ENCODE measurements around the gene PIK3CB.
A peak's percentile ranks its signal among the peaks of the same experiment; 100 is the strongest.
"Not testable (repeated sequence)": the region's sequence is repeated elsewhere in the genome, so short reads cannot be mapped to it uniquely, and the experiment has no call there.

The PIK3CB gene

DNA sequence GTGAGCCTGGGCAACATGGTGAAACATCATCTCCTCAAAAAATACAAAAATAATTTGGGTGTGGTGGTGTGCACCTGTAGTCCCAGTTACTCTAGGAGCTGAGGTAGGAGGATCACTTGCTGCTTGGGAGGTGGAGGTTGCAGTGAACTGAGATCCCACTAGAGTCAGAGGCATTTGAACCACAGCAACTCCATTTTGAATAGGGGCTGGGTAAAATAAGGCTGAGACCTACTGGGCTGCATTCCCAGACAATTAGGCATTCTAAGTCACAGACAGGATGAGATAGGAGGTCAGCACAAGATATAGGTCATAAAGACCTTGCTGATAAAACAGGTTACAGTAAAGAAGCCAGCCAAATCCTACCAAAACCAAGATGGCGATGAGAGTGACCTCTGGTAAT lies 12.1 kb upstream of the PIK3CB start:
- DNase-seq (ENCODE audit: low read depth), result not testable (repeated sequence)

DNA sequence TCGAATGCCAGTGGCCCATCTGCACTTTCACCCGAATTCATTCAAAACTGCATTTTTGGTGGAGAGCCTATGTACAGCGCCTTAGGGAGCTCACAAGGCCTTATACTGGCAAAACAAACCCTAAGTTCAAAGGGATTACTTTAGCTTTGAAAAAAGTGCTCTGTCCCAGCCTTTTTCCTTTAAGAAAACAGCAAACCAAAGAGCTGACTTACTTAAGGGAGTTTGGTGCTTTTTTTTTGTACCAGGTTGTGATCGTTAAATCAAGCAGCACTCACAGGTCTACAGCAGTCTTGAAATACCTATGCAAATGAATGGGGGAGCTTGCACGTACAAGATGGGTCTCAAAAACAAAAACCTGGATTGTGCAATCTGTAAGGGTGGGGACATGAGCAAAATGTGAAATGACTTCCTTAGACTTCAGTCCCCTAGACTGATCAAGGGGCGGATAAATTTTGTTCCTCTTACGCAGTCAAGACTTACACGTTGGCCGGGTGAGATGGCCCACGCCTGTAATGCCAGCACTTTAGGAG lies 11.6 kb upstream of the PIK3CB start:
- no peak for DNase-seq (ENCODE audit: low read depth)

DNA sequence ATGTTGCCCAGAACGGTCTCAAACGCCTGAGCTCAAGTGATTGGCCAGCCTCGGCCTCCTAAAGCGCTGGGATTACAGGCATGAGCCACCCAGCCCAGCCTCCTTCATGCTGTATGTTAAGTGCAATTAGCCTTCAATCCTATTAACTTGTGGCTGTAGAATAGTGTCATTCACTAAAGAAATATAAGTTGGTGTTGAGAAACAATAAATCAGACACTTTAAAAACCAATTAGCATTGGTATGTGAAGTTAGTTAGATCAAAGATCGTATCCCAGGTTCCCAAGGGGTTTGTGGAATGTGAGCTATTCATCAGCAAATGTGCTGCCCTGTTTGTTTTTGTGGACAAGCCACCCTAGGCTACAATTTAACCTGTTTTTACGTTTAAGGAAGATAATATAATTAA lies 11.0 kb upstream of the PIK3CB start:
- no peak for DNase-seq (ENCODE audit: low read depth)

DNA sequence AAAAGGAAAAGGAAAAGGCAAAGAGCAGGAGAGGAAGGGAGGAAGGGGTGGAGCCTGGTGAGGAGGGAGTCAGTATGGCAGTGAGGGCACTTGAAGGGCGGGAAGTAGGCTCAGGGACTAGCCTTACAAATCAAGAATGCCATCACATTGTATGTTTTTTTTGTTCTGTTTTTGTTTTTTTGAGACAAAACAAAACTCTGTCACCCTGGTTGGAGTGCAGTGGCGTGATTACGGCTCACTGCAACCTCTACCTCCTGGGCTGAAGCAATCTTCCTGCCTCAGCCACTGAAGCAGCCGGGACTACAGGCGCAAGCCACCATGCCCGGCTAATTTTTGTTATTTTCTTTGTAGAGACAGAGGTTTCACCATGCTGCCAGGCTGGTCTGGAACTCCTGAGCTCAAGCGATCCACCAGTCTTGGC lies 10.5 kb upstream of the PIK3CB start:
- no peak for DNase-seq (ENCODE audit: low read depth)

DNA sequence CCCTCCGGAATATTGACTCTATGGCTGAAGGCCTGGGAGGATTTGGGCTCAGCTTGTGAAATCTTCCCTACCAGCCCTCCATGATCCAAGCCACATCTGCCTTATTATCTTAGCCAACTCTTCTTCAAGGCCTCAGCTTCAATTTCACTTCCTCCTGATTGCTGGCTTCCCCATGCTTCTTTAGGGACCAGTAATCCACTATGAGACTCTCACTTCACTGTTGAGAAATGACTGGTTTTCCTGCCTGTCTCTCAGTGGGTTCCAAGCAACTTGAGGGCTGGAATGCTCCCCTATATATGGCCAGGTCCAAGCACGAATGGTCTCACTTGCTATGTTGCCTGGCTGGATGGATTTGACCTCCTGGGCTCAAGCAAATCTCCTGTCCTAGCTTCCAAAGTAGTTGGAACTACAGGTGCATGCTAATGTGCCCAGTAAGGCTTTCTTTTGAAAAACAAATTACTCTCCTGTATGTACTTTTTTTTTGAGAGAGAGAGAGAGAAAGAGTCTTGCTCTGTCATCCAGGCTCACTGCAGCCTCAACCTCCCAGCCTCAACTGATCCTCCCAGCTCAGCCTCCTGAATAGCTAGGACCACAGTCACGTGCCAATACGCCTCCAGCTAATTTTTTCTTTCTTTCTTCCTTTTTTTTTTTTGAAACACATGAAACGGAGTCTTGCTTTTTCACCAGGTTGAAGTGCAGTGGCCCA lies 7.9 kb upstream of the PIK3CB start:
- DNase-seq (ENCODE audit: low read depth), result no peak

DNA sequence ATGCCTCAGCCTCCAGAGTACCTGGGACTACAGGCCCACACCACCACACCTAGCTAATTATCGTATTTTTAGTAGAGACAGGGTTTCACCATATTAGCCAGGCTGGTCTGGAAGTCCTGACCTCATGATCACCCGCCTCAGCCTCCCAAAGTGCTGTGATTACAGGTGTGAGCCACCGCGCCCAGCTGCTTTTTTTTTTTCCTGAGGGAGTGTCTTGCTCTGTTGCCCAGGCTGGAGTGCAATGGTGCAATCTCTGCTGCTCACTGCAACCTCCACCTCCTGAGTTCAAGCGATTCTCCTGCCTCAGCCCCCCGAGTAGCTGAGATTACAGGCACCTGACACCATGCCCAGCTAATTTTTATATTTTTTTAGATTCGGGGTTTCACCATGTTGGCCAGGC lies 3.7 kb upstream of the PIK3CB start:
- not testable (repeated sequence) for DNase-seq (ENCODE audit: low read depth)

DNA sequence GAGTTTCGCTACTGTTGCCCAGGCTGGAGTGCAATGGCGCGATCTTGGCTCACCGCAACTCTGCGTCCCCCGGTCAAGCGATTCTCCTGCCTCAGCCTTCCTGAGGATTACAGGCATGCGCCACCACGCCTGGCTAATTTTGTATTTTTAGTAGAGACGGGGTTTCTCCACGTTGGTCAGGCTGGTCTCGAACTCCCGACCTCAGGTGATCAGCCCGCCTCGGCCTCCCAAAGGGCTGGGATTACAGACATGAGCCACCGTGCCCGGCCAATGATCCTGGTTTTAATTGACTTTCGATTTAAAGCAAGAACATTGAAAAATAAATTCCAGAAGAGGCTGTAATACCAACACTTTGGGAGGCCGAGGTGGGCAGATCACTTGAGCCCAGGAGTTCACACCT lies 1.1 kb upstream of the PIK3CB start:
- DNase-seq (ENCODE audit: low read depth), result not testable (repeated sequence)

DNA sequence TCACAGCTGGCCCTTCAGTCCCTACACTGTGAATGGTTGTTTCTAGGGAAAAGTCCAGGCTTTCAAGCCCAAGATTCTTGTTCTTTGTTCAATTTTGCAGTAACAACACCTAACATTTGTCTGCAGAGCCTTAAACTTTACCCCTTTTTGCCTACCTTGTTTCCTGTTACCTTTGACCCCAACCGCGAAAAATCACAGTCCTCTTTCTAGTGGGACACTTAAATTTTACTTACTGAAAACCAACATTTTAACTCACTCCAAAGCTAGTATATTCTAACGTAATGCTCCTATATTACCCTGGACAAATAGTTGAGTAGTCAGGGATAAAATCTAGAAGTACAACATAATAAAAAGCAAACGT lies 649 bp upstream of the PIK3CB start:
- no peak for DNase-seq (ENCODE audit: low read depth)

DNA sequence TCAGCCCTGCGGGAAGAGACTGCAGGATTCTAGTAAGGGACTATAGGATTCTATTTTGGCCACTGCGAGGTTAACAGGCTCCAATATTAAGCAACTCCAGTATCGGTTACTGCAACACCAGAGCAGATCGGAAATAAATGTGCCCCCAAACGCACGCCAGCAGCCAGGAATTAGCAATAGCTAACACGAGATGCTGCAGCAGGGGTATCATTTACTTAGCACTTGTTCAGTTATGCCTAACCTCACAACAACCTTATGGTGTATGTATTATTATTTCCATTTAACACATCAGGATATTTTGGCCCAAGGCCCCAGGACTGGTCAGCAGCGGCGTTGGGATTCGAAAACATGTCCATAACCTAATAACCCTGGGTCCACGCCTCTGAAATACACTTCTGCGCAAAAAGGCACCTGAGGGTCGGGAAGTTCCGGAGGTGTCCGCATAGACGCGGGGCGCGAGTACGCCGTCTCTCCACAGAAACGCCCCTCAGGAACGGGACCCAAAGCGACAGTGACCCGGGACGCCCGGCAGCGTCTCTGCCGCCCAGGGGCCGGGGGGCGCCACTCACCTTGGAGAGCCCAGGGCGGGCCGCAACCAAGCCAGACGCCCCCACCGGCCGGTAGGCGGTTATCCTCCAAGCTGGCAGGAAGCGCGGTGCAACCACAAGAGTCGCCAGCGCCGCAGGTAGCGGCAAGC lies 681 bp downstream of the PIK3CB start:
- DNase-seq (ENCODE audit: low read depth), result peak; percentile 33

DNA sequence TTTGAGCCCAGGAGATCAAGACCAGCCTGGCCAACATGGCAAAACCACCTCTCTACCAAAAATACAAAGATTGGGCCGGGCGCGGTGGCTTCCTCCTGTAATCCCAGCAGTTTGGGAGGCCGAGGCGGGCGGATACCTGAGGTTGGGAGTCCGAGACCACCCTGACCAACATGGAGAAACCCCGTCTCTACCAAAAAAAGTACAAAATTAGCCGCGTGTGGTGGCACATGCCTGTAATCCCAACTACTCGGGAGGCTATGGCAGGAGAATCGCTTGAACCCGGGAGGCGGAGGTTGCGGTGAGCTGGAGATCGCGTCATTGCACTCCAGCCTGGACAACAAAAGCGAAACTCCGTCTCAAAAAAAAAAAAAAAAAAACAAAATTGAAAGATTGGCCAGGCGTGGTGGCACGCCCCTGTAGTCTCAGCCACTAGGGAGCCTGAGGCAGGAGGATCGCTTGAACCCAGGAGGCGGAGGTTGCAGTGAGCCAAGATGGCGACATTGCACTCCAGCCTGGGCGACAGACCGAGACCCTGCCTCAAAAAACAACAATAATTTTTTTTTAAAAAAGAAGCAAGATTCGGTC lies 2.2 kb downstream of the PIK3CB start:
- not testable (repeated sequence) for DNase-seq (ENCODE audit: low read depth)

DNA sequence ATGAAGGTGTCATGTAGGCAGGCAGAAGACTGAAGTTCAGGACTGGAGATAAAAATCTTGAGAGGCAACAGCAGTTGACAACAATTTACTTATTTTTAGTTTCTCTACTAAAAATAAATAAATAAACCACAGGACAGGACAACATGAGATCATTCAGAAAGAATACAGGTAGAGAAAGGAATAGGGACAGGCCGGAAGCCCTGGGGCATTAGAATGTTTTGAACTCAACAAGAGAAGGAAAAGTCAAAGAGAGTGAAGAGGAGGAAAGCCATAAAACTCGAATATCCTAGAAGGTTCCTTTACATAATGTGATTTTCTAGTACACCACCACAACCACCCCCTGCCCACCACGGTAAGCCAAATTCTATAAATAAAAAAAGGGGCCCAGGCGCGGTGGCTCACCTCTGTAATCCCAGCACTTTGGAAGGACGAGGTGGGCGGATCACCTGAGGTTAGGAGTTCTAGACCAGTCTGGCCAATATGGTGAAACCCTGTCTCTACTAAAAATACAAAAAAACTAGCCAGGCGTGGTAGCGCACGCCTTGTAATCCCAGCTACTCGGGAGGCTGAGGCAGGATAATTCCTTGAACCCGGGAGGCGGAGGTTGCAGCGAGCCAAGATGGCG lies 4.7 kb downstream of the PIK3CB start:
- DNase-seq (ENCODE audit: low read depth), result no peak

DNA sequence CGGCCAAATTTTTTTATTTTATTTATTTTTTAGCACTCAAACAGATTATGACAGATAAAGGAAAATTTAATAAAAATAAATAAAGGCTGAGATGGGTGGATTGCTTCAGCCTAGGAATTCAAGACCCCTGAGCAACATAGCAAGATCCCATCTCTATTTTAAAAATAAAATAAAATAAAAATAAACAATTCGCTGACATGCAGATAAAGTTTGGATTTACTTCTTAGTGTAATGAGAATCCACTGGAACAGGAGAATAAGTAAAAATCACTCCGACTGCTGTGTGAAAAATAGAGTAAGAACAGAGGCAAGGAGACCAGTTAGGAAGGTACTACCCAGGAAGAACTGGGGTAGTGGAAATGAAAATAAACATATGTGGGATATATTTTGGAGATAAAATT lies 5.6 kb downstream of the PIK3CB start:
- no peak for DNase-seq (ENCODE audit: low read depth)

DNA sequence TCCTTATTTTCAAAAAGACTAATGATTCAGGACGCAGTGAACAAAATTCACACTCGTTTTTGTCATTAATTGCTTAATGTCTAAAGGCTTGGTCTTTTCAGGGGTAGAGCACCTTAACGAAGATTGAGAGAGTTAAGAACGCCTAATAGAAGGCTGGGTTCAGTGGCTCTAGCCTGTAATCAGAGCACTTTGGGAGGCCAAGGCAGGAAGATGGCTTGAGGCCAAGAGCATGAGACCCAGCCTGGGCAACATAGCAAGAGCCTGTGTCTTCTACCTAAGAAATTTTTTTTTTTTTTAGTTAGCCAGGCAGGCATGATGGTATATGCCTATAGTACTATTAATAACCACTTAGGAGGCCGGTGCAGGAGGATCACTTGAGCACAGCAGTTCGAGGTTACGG lies 7.5 kb downstream of the PIK3CB start:
- no peak for DNase-seq (ENCODE audit: low read depth)

DNA sequence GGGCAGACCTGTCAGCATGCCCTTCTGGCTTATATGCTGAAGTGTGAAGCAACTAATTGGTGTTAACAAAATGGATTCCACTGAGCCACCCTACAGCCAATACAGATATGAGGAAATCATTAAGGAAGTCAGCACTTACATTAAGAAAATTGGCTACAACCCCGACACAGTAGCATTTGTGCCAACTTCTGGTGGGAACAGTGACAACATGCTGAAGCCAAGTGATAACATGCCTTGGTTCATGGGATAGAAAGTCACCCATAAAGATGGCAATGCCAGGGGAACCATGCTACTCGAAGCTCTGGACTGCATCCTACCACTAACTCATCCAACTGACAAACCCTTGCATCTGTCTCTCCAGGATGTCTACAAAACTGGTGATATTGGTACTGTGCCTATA lies 9.4 kb downstream of the PIK3CB start:
- DNase-seq (ENCODE audit: low read depth), result no peak

DNA sequence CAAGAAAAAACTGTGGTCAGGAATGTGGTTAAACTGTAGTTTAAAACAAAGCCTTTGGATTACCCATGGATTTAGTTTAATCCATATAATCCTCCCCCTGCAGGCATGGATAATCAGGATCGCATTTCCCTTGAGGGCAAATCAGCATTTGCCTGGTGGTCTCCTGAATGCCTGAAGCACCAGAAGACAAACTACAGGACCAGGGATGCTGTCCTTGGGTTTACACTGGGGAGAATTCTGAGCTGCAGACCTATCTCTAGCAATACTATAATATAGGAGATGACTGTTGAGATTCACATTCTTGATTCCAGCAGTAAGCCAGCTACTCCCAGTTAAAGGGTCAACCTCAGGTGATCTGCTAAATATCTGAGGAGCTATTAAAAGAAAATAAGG lies 10.6 kb downstream of the PIK3CB start:
- DNase-seq (ENCODE audit: low read depth), result no peak

DNA sequence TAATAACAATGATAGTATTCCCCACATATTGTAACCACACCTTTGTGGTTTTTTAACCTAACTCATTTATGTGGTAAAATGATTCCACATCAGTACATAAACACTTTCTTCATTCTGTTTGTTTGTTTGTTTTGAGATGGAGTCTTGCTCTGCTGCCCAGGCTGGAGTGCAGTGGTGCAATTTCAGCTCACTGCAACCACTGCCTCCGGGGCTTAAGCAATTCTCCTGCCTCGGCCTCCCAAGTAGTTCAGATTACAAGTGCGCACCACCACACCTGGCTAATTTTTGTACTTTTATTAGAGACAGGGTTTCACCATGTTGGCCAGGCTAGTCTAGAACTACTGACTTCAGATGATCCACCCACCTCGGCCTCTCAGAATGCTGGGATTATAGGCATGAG lies 14.3 kb downstream of the PIK3CB start:
- DNase-seq (ENCODE audit: low read depth), result not testable (repeated sequence)

DNA sequence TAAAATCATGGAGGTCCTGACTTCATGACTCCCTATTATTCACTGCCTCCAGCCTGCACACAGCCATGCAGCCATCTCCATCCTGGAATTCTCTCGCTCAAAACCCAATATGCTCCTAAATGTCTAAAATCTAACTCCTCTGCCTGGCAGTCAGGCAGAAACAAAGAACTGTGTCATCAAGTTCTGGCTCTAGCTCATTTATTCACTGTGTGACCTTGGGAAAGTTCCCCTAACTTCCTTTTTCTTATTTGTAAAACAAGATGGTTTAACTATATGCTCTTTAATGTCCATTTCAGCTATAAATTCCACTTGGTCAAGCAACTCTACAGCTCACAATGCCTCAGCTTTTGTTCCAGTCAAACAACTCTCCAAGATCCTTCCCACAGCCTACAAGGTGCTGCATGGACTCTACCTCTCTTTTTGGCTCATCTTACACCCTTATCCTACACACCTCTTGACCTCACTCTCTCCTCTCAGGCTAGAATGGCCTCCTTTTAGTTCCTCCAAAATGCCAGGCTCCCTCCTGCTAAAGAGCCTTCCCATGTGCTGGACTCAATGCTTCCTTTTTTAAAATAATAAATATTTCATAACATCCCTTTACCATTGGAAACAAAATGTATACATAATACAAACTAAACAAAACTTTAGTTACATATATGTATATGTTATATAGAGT lies 16.4 kb downstream of the PIK3CB start:
- DNase-seq (ENCODE audit: low read depth), result peak; percentile 22

DNA sequence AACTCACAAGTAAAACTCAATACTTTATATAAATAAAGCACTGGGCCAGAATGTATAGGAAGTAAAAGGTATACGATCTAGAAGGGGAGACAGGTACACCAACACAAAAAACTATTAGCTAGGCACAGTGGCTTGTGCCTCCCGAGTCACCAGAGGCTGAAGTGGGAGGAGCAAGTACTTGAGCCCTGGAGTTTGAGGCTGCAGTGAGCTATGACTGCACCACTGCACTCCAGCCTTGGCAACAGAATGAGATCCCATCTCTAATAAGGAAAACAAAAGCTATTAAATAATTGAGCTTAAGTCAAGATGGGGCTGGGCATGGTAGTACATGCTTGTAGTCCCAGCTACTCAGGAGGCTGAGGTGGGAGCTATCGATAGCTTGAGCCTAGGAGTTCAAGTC lies 17.0 kb downstream of the PIK3CB start:
- peak; percentile 16 for DNase-seq (ENCODE audit: low read depth)

DNA sequence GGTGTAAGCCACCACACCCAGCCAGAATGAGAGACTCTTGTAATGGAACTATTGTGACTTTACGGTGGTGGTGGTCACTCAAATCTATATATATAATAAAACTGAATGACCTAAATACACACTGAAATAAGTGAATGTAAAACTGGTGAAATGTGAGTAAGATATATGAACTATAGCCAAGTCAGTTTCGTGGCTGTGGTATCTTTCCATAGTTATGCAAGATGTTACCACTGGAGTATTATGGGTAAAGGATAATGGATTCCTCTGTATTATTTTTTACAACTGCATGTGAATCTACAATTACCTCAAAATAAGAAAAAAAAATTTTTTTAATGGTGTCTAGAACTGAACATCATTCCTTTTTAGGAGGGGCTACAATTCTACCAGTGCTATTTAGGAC lies 21.9 kb downstream of the PIK3CB start:
- DNase-seq (ENCODE audit: low read depth), result peak; percentile 80

DNA sequence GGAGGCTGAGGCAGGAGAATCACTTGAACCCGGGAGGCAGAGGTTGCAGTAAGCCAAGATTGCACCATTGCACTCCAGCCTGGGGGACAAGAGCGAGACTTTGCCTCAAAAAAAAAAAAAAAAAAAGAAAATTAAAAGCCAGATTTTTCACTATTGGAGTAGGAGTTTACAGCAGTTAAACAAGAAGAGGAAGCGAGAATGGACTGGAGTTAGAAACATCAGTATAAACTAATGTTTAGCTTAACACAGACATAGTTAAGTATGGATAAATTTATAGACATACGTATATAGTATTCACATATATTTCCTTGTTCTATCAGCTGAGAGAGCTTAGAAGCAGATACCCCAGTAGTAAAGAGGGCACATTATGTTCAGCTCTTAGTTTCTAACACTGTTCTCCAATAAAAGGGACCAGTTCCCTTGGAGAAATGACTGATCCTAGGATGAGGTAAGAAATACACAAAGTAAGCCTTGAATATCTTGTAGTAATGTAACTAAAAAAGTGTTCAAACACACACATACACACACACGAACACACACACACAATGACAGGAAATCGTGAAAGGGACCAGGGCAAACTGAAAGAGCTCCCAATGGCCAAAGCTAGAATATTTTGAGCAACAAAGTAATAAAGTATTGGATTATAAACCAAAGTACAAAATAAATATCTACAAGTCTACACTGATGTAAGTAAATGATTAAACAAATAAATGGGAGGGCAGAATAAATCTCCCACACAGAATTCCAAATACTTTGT lies 25.1 kb downstream of the PIK3CB start:
- no peak for DNase-seq (ENCODE audit: low read depth)

DNA sequence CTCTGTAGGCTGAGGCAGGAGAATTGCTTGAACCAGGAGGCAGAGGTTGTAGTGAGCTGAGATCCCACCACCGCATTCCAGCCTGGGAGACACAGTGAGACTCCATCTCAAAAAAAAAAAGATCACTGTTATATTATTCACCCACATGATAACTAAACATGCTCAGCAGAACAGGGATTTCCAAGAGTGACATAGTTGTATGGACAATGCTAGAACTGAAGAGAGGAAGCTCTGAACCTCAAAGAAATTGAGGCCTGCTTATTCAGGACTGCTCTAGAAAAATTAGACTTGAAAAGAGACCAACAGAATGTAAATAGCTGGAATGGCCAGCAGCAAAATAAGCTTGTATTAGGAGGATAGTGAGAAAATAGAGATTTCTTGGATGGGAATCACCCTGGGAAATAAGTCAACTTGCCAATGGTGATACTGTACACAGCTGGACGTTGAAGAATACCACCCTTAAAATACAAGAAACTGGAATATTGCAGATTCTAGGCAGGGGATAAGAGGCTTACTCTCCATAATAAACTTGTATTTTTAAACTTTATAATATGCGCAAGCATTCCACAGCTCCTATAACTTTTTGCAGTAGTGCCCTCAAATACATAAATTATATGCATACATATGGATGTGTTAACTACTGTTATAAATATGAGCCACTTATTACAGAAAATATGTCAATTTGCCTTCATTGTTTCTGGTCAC lies 28.2 kb downstream of the PIK3CB start:
- DNase-seq (ENCODE audit: low read depth), result no peak
